Measurements from ENCODE around the gene LTBP1. TPM values are rescaled to one million over a fixed set of nuclear protein-coding genes. Genes with fewer than 3 reads are reported as not detected.
A peak's percentile ranks its signal among the peaks of the same experiment; 100 is the strongest.

Gene LTBP1
- total RNA-seq, 1 donor from 2014 or later = 102 TPM

GRCh38 chr2:33144243-33144642, 197.5 kb downstream of the LTBP1 start:
- peaks cover 17% of the 10 kb centered on the region for H3K36me3 Mint-ChIP-seq (ENCODE audit: unreplicated experiment)
- H3K9me3 Mint-ChIP-seq (ENCODE audit: unreplicated experiment) = no peaks in the 10 kb centered on the region
- no peaks in the 10 kb centered on the region for H3K27me3 Mint-ChIP-seq (ENCODE audit: unreplicated experiment)
- TF ChIP-seq CTCF (IDR thresholded peaks at IDR 0.05) = no peak
- H3K4me3 Mint-ChIP-seq (ENCODE audit: unreplicated experiment) = no peak overlapping the region
- peaks cover 40% of the 10 kb centered on the region for H3K4me1 Mint-ChIP-seq (ENCODE audit: unreplicated experiment)
- peak overlapping the region; percentile 9 for H3K27ac Mint-ChIP-seq (ENCODE audit: unreplicated experiment)
- no peak for DNase-seq (ENCODE audit: extremely low spot score, unreplicated experiment)

- peaks cover 14% of the 10 kb centered on the region for H3K36me3 Mint-ChIP-seq (ENCODE audit: unreplicated experiment)
- no peaks in the 10 kb centered on the region for H3K9me3 Mint-ChIP-seq (ENCODE audit: unreplicated experiment)
- H3K4me3 Mint-ChIP-seq (ENCODE audit: unreplicated experiment) = no peak overlapping the region
- H3K4me1 Mint-ChIP-seq (ENCODE audit: unreplicated experiment) = peaks cover 40% of the 10 kb centered on the region
- no peak for TF ChIP-seq CTCF (IDR thresholded peaks at IDR 0.05)
- H3K27ac Mint-ChIP-seq (ENCODE audit: unreplicated experiment) = peak overlapping the region; percentile 32
- no peak for DNase-seq (ENCODE audit: extremely low spot score, unreplicated experiment)
- H3K27me3 Mint-ChIP-seq (ENCODE audit: unreplicated experiment) = no peaks in the 10 kb centered on the region
These were observed 198.7 kb downstream of the LTBP1 start for GRCh38 chr2:33145459-33145858.

DNA sequence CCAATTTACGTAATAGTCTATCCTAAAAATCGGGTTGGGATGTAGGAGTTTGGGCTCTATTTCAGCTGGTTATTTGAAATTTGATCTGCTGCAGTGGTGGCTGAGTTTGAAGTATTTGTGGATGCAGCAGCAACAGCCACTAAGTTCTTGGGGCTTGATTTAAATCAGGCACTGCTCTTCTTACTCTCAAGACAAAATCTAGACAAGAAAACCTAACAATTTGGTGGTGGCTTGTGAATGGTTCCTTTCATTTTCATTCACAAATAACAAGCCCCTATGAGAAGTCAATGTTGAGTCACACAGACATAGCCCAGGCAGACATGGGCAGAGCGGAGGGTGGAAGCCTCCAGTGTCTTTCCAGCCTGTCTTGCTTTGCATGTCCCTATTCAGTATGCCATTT, 199.3 kb downstream of the LTBP1 start:
- Mint-ChIP-seq H3K27me3 (ENCODE audit: unreplicated experiment) (no peaks in the 10 kb centered on the region), H3K4me1 (ENCODE audit: unreplicated experiment) (peaks cover 38% of the 10 kb centered on the region), H3K4me3 (ENCODE audit: unreplicated experiment) (peak overlapping the region; percentile 5), H3K27ac (ENCODE audit: unreplicated experiment) (peak overlapping the region; percentile 78), H3K9me3 (ENCODE audit: unreplicated experiment) (no peaks in the 10 kb centered on the region), H3K36me3 (ENCODE audit: unreplicated experiment) (peaks cover 14% of the 10 kb centered on the region)
- no peak for DNase-seq (ENCODE audit: extremely low spot score, unreplicated experiment)
- TF ChIP-seq CTCF (IDR thresholded peaks at IDR 0.05) = no peak

GRCh38 chr2:33153008-33153407, 206.3 kb downstream of the LTBP1 start:
- Mint-ChIP-seq H3K9me3 (ENCODE audit: unreplicated experiment) (no peaks in the 10 kb centered on the region), H3K4me3 (ENCODE audit: unreplicated experiment) (no peak overlapping the region), H3K27me3 (ENCODE audit: unreplicated experiment) (no peaks in the 10 kb centered on the region), H3K36me3 (ENCODE audit: unreplicated experiment) (peaks cover 3% of the 10 kb centered on the region), H3K27ac (ENCODE audit: unreplicated experiment) (peak overlapping the region; percentile 83), H3K4me1 (ENCODE audit: unreplicated experiment) (peaks cover 35% of the 10 kb centered on the region)
- no peak for DNase-seq (ENCODE audit: extremely low spot score, unreplicated experiment)
- no peak for TF ChIP-seq CTCF (IDR thresholded peaks at IDR 0.05)

DNA sequence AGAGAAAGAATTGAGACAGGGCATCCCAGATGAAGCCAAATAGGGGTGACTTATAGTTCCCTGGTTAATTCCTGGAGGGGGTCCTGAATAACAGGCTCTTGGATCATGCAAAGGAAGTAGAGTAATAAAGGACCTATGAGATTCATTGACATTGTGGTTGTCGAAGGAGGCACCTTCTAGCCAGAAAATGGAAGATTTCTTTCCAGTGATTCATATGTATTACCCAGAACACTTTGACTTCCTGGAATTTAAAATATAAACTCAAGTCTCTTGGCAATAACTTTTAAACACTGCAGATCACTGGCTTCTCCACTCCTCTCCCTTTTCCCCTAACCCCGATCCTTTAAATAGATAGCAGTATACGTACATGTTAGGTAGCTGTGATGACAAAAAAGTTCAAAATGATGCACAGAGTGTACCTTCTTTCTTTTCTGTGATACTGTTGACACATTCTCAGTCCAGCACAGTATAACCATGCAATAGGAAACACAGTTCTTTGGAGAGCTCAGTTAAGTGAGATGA, 211.8 kb downstream of the LTBP1 start:
- Mint-ChIP-seq H3K27ac (ENCODE audit: unreplicated experiment) (peak overlapping the region; percentile 89), H3K4me3 (ENCODE audit: unreplicated experiment) (no peak overlapping the region), H3K4me1 (ENCODE audit: unreplicated experiment) (peaks cover 45% of the 10 kb centered on the region), H3K36me3 (ENCODE audit: unreplicated experiment) (peaks cover 4% of the 10 kb centered on the region), H3K9me3 (ENCODE audit: unreplicated experiment) (no peaks in the 10 kb centered on the region), H3K27me3 (ENCODE audit: unreplicated experiment) (no peaks in the 10 kb centered on the region)
- TF ChIP-seq CTCF (IDR thresholded peaks at IDR 0.05) = no peak
- DNase-seq (ENCODE audit: extremely low spot score, unreplicated experiment) = no peak

All from osteocyte (in vitro differentiated cells).